ENCODE results near the gene DAAM2. TPM values are rescaled to one million over a fixed set of nuclear protein-coding genes. Genes with fewer than 3 reads are reported as not detected.

Gene DAAM2
- total RNA-seq, 4 donors from 2014 or later = 25.9 to 84.0 (median 48.5) TPM

GRCh38 chr6:39754514-39755115 lies 37.6 kb upstream of the DAAM2 start:
- ATAC-seq = peak; percentile 55 to 74
- intact Hi-C loops (cut with DNase I; ENCODE audit: low total_unique reads) = no loop called here
- H3K27ac ChIP-seq = peak overlapping the region; percentile 24 to 63 (median 34)

GRCh38 chr6:39755231-39755630 lies 36.9 kb upstream of the DAAM2 start:
- no peak overlapping the region for H3K27ac ChIP-seq
- TF ChIP-seq POLR2A (IDR thresholded peaks at IDR 0.05) = no peak
- TF ChIP-seq CTCF (IDR thresholded peaks at IDR 0.05 in 4 of 5, conservative IDR thresholded peaks at IDR 0.05 in 1 of 5) = no peak
- H3K27me3 ChIP-seq = no peaks in the 10 kb centered on the region
- H3K4me3 ChIP-seq = no peak overlapping the region
- no peaks in the 10 kb centered on the region for H3K36me3 ChIP-seq
- H3K4me1 ChIP-seq = peaks cover 22 to 25% of the 10 kb centered on the region in 2 donors
- DNase-seq = no peak
- no peak for ATAC-seq
- no peaks in the 10 kb centered on the region for H3K9me3 ChIP-seq
- intact Hi-C loops (cut with DNase I; ENCODE audit: low total_unique reads) (no loop called here), in situ Hi-C loops (cut with MboI; ENCODE audit: low sequenced_read_pairs in 4 of 4) (no loop called here)

More at GRCh38 chr6:39754514-39755115, 37.6 kb upstream of the DAAM2 start:
- Histone ChIP-seq H3K36me3 (no peaks in the 10 kb centered on the region), H3K9me3 (no peaks in the 10 kb centered on the region), H3K4me3 (no peak overlapping the region), H3K4me1 (peaks cover 17 to 19% of the 10 kb centered on the region in 2 donors), H3K27me3 (no peaks in the 10 kb centered on the region)
- in situ Hi-C loops (cut with MboI; ENCODE audit: low sequenced_read_pairs in 4 of 4) = no loop called here
- no peak for TF ChIP-seq POLR2A (IDR thresholded peaks at IDR 0.05)
- no peak for TF ChIP-seq CTCF (IDR thresholded peaks at IDR 0.05 in 4 of 5, conservative IDR thresholded peaks at IDR 0.05 in 1 of 5)
- DNase-seq = no peak

GRCh38 chr6:39756582-39756981 lies 35.6 kb upstream of the DAAM2 start:
- H3K27me3 ChIP-seq = no peaks in the 10 kb centered on the region
- DNase-seq (peak; percentile 10 to 28), ATAC-seq (peak; percentile 55 to 64)
- intact Hi-C loops (cut with DNase I; ENCODE audit: low total_unique reads) = no loop called here
- TF ChIP-seq POLR2A (IDR thresholded peaks at IDR 0.05) (no peak), CTCF (IDR thresholded peaks at IDR 0.05 in 4 of 5, conservative IDR thresholded peaks at IDR 0.05 in 1 of 5) (no peak)
- H3K9me3 ChIP-seq = no peaks in the 10 kb centered on the region
- in situ Hi-C loops (cut with MboI; ENCODE audit: low sequenced_read_pairs in 4 of 4) = no loop called here
- no peak overlapping the region for H3K27ac ChIP-seq
- H3K4me1 ChIP-seq = peaks cover 26 to 31% of the 10 kb centered on the region in 2 donors
- H3K36me3 ChIP-seq = no peaks in the 10 kb centered on the region
- H3K4me3 ChIP-seq = no peak overlapping the region

- no peaks in the 10 kb centered on the region for H3K36me3 ChIP-seq
- no peak overlapping the region for H3K4me3 ChIP-seq
- H3K9me3 ChIP-seq = no peaks in the 10 kb centered on the region
- DNase-seq = no peak
- H3K27ac ChIP-seq = no peak overlapping the region
- ATAC-seq = no peak
- peaks cover 17 to 25% of the 10 kb centered on the region in 2 donors for H3K4me1 ChIP-seq
- H3K27me3 ChIP-seq = no peaks in the 10 kb centered on the region
- intact Hi-C loops (cut with DNase I; ENCODE audit: low total_unique reads) (no loop called here), in situ Hi-C loops (cut with MboI; ENCODE audit: low sequenced_read_pairs in 4 of 4) (no loop called here)
- TF ChIP-seq POLR2A (IDR thresholded peaks at IDR 0.05) (no peak), CTCF (IDR thresholded peaks at IDR 0.05 in 4 of 5, conservative IDR thresholded peaks at IDR 0.05 in 1 of 5) (no peak)
These were observed 33.1 kb upstream of the DAAM2 start for GRCh38 chr6:39758905-39759605.

All from gastrocnemius medialis (tissue), 4 donors.